GM18517 (cell line): Measurements from ENCODE around the gene PBXIP1.
"Not testable (repeated sequence)": the region's sequence is repeated elsewhere in the genome, so short reads cannot be mapped to it uniquely, and the experiment has no call there.

ENCODE experiments used
- ATAC-seq: cut with Tn5 transposase; IDR thresholded peaks from one replicate; pipeline ENCODE4 v1.9.1; 2021; ENCODE audit warnings: mild to moderate bottlenecking, moderate library complexity; ENCODE audit not compliant: unreplicated experiment

Gene PBXIP1

DNA sequence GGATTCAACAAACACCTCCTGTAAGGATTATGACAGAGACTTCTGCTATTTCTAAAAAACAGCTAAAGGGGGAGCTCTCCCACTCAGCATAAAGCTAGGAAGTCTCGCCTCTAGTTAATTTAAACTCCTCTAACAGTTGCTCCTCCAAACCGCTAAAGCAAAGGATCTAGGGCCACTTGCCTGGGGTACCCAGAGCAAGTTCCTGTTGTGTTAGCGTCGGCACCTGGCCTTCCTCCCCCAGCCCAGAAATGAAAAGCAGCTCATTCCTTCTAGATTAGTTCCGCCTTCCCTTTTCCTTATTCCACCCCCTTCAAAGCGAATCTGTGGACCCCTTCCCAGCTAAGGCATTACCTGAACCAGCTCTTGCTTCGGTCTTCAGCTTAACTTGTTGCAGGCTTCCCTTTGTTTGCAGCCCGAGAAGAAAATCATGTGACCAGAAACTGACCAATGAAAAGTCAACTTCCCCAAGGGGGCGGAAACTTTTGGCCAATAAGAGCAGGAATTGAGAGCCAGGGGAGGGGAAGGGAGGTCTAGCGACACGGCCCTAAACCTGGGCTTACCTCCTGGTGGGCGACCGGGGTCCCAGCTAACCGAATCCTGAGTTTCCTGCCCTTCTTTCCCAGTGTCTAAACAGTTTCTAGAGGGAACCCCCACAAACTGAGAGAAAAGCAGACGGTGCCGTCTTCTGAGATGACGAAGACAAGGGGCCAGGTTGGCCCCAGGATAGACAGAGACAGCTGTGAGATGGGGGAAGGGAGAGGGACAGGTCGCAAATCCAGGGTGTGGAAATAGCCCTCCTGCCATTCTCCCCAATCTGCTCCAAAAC is at the start of gene PBXIP1:
TSS of gene PBXIP1 (minus strand) at position 382 of the 826 bp plus-strand sequence. CDS start 2,378 bp downstream, outside the sequence.
- peak; percentile 51 for ATAC-seq

GRCh38 chr1:155005076-155006011 is 49.4 kb upstream of the PBXIP1 start:
- ATAC-seq, result no peak

GRCh38 chr1:155004352-155005075 is 48.6 kb upstream of the PBXIP1 start:
- no peak for ATAC-seq

GRCh38 chr1:155003766-155004351 is 48.0 kb upstream of the PBXIP1 start:
- ATAC-seq, result no peak

DNA sequence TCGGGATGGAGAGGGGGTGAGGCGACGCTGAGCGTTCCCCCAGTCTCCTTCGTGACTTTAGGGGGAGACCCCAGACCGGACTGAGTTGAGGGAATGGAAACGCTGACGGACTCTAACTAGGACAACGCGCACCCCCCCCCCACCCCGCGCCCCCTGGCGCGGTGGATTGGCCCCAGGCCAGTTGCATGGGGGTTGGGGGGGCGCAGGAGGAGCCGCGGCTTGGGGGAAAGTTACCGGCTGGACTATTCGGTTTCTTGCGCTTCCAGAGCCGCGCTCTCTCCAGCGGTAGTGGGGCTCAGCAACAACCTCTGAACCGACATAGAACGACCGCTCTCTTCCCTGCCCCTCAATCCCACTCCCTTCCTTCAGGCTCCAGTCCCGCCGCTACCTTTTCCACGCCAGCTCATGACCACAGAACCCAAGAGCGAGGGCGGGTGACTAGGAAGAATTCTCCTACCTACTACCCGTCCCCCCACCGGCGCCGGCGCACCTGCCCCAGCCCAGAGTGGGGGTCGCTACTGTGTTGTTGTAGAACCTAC is 47.4 kb upstream of the PBXIP1 start:
- ATAC-seq, result no peak

- ATAC-seq, result no peak
Measured at GRCh38 chr1:155002464-155003226, 46.7 kb upstream of the PBXIP1 start, which contains the start of gene ZBTB7B. ZBTB7B (plus strand) TSS chr1:155002802; CDS start chr1:155014661, 11,859 bp downstream.

DNA sequence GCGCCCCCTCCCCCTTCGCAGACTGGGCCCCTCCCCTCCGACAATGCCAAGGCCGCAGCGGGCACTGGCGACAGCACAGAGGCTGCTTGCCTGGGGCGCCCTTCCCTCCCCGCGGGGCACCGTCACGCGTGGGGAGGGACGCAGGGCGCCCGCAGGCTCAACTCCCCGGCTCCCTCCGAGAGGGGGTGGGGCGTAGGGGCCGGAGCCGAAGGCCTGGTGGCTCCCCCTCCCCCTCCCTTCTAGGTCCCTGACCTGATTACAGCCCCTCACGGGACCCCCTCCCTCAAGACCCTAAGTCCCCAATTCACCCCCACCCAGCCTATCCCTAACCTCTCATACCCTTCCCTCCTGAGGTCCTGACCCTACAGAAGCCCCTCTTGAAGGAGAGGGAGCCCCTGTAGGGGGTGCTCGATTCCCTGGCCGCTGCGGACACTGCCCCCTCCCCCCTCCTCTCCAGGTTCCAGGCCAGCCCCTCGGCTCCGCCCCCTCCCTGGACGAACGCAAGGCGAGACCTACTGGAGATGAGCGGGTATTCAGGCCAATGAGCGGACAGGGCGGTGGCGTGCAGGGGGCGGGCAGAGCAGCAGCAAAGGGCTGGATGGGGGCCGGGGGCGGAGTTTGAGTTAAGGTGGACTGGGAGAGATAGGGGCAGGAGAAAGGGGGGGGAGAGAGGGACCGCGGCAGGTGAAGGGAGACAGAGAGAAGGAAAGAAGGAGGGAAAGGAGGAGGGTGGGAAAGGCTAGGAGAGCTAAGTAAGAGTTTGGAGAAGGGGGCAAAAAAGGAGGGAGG is 46.0 kb upstream of the PBXIP1 start:
- ATAC-seq, result peak; percentile 37

GRCh38 chr1:155001425-155001674 is 45.5 kb upstream of the PBXIP1 start:
- no peak for ATAC-seq

DNA sequence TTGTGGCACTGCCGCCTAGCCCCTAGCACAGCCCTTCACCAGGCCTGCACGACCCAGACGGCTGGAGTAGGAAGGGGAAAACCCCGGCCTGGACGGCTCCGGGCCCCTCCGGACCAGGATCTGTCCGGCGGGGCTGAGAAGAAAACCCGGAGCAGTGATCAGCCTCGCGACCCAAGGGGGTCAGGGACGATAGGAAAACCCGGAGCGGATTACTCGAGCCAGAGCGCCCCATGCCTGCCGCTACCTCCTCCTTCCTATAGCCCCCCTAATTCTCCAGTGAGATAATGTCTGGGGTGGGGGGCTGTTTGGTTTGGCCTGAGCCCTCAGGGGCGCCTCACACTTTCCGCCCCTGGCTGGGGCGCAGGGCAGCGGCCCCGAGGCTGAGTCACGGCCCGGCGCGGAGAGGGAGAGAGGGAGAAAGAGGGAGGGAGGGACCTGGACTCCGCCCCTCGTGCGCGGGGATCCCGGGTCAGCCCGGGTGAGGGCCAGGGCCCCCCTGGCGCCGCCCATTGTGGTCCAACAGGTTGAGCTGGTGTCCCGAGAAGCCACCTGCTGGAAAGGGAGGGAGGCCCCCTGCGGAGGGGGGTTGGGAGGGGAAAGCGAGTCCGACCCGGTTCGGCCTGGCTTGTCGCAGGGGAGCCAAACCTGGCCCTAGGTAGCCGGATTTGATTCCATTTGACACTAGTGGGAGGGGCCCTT is 45.0 kb upstream of the PBXIP1 start:
- ATAC-seq, result peak; percentile 34

GRCh38 chr1:155000411-155000725 is 44.5 kb upstream of the PBXIP1 start:
- ATAC-seq, result no peak

- ATAC-seq, result no peak
Measured at GRCh38 chr1:154999571-155000410, 43.9 kb upstream of the PBXIP1 start.

GRCh38 chr1:154998818-154999570 is 43.1 kb upstream of the PBXIP1 start:
- ATAC-seq, result no peak

DNA sequence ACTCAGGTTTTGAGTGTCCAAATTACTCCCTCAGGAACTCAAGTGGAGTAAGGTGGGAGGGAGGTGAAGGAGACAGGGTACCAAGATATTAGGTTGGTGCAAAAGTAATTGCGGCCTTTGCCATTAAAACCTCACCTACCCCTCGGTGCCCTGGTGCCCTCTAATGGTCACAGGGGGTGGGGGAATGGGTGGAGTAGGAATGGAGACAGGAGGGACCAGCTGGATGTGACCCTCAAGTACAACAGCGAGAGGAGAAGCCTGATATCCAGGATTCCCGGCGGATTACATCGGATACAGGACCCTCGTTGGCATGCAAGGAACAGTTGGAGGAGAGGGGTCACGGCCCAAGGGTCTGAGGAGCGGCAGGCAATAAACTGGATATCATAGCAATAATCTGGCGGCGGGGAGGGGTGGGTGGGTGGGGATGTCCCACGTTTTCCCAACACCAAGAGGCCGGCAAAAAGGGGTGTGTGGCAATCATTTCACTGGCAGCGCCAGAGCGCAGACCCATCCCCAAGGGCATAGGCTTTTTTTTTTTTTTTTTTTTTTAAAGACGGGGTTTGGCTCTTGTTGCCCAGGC is 42.4 kb upstream of the PBXIP1 start:
- no peak for ATAC-seq

DNA sequence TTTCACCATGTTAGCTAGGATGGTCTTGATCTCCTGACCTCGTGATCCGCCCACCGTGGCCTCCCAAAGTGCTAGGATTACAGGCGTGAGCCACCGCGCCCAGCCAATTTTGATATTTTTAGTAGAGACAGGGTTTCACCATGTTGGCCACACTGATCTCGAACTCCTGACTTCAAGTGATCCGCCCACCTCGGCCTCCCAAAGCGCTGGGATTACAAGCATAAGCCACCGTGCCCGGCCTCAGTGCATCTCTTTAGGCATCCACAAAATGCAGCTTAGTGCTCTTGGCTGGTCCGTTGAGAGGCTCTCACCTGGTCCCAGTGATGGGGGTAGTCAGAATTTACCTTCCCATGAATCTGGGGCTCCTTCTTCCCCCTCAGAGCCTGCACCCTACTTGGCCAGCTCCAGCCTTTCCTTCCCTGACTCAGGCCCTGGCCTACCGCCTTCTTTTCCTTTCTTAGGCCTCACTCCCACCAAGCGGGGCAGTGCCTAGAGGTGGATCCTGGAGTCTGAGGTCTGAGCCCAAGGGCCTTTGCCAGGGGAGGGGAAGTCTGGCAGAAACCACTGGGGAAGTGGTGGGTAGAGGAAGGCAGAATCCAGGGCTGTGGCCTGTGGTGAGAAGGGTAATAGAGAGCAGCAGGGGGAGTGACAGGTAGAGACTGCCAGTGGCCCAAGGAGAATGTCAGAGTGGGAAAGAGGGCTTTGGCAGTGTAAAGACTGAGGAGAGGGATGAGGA is 41.2 kb upstream of the PBXIP1 start:
- no peak for ATAC-seq

- not testable (repeated sequence) for ATAC-seq
Measured at GRCh38 chr1:154995301-154995983, 39.5 kb upstream of the PBXIP1 start.
